K562 (cell line): ENCODE data around the gene NR4A2. TPM values are rescaled to one million over a fixed set of nuclear protein-coding genes. Genes with fewer than 3 reads are reported as not detected.

Experiments used
- FIP1L1 ChIP-seq: fragments of 200-400 bp; formaldehyde crosslinking; IDR thresholded peaks from 2 replicates; pipeline ENCODE4 v1.6.1; 2018; ENCODE audit warnings: mild to moderate bottlenecking, low read depth, low read length; ENCODE audit not compliant: poor library complexity, severe bottlenecking
- KLF1 ChIP-seq: fragments of 450-650 bp; IDR thresholded peaks from 2 replicates; pipeline ENCODE4 v1.6.1; 2016; ENCODE audit warnings: missing genetic modification characterization, missing compliant biosample characterization
- MTA3 ChIP-seq: fragments of 450-650 bp; formaldehyde crosslinking; IDR thresholded peaks from 2 replicates; pipeline ENCODE4 v1.6.1; 2017; ENCODE audit warnings: mild to moderate bottlenecking, borderline replicate concordance
- MYNN ChIP-seq, 2 experiments: sonication (generic); formaldehyde crosslinking in 1 of 2; IDR thresholded peaks; 2 replicates each; pipeline versions ENCODE4 v1.5.0 to v1.6.1; 2016 to 2020; ENCODE audit warnings: antibody characterized with exemption in 1 of 2, missing genetic modification reagents in 1 of 2
- RFX7 ChIP-seq: fragments of 250-450 bp; sonication (Bioruptor Pico); IDR thresholded peaks from 2 replicates; pipeline ENCODE4 v1.5.1; 2021; ENCODE audit warnings: mild to moderate bottlenecking
- ZC3H4 ChIP-seq: sonication (generic); formaldehyde crosslinking; IDR thresholded peaks from 2 replicates; pipeline ENCODE4 v1.9.0; 2021; ENCODE audit warnings: missing genetic modification reagents, borderline replicate concordance
- polyA plus RNA-seq, 8 experiments: library from polyadenylated mRNA; depleted of rRNA in 4 of 8; stranded (reverse) in 5 of 8; unstranded in 3 of 8; fragments of >200 nt; fragmentation: Nextera tagmentation in 2 of 8; fragmentation: Illumina TruSeq in 1 of 8; extraction: Ambion mirVana in 2 of 8; extraction: Trizol in 1 of 8; gene quantifications; 2 replicates each; pipeline versions ENCODE4 v1.2.1 to v1.2.3, GENCODE V29; 2011 to 2014; ENCODE audit warnings: inconsistent platforms in 1 of 8, missing spikeins in 1 of 8
- total RNA-seq, 7 experiments: library from RNA; depleted of rRNA in 6 of 7; stranded (reverse); fragments of >200 nt in 6 of 7; fragmentation: Illumina TruSeq in 2 of 7; extraction: Trizol in 2 of 7; gene quantifications; 2 replicates each; pipeline versions ENCODE4 v1.2.1 to v1.2.3, GENCODE V29; 2011 to 2021; ENCODE audit warnings: low replicate concordance in 1 of 7
- TF ChIP-seq, protein P1 (sequence below): fragments of 450-650 bp; formaldehyde crosslinking; conservative IDR thresholded peaks from 2 replicates; pipeline ENCODE4 v1.4.0; 2022; ENCODE audit warnings: mild to moderate bottlenecking, missing genetic modification characterization
- TF ChIP-seq, protein P2 (sequence below): sonication (generic); IDR thresholded peaks from 2 replicates; pipeline ENCODE4 v1.6.1; 2016
- TF ChIP-seq, protein P3 (sequence below): fragments of 250-450 bp; sonication (Bioruptor Pico); IDR thresholded peaks from 2 replicates; pipeline ENCODE4 v1.4.0; 2020; ENCODE audit warnings: mild to moderate bottlenecking
- TF ChIP-seq, protein P4 (sequence below), 2 experiments: fragments of 200-800 bp in 1 of 2; sonication (Bioruptor generic) in 1 of 2; sonication (generic) in 1 of 2; formaldehyde crosslinking in 1 of 2; IDR thresholded peaks in 1 of 2; conservative IDR thresholded peaks in 1 of 2; 2 replicates each; pipeline versions ENCODE4 v1.5.0 to v1.6.1; 2016 to 2020; ENCODE audit warnings: missing compliant biosample characterization in 1 of 2, missing genetic modification characterization in 1 of 2, missing genetic modification reagents in 1 of 2

Gene NR4A2
- total and polyA plus RNA-seq, 9 of the 15 experiments (the other 6 are each of a cell fraction or from before 2014, with no cell fraction given), result 0.94 to 5.1 (median 1.3) TPM

DNA sequence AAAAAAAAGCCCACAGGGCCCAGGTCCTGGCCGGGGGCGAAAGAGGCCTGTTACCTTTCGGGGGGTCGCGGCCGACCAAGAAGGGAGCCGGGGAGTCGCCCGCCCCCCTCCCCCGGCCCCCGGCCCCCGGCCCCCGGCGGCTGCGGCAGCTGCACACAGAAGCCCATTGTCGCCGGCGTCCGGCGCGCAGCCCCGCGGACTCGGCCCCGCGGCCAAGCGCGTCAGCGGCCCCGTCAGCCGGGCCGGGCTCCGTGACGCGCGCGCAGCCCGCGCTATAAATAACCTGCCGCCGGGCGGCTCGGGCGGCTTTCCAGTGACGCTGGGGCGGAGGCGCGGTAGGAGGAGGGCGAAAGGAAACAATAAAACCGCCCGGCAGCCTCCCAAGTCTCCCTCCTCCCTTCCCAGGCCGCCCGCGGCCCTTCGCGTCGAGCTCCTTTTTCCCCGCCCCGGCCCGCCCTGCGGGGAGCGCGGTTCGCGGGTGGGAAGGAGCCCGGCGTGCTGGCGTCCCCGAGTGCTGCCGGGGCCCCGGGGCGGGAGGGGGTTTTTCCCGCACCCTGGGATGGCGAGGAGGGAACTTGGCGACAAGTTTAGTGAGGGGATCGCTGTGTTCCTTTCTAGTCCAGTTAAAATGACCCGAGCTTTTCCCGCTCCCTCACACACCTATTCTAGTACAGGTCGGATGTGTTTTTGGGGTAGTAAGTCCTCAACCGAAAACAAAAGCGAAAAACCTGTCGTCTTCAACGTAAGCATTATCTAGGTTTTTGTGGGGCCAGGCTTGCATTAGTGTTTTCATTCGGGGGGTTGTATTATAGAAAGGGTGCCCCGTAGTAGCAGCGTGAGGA lies 10.0 kb upstream of the NR4A2 start (continued):
- TF ChIP-seq, protein P1, sequence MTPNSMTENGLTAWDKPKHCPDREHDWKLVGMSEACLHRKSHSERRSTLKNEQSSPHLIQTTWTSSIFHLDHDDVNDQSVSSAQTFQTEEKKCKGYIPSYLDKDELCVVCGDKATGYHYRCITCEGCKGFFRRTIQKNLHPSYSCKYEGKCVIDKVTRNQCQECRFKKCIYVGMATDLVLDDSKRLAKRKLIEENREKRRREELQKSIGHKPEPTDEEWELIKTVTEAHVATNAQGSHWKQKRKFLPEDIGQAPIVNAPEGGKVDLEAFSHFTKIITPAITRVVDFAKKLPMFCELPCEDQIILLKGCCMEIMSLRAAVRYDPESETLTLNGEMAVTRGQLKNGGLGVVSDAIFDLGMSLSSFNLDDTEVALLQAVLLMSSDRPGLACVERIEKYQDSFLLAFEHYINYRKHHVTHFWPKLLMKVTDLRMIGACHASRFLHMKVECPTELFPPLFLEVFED (CRISPR knock-in tag), result 0 out of 2 replicates have a peak, but pooled peaks have one; percentile 39
- TF ChIP-seq ZC3H4 (CRISPR knock-in tag), result peak; percentile 82; the same call in 1 of the 2 replicates
- no peak for TF ChIP-seq RFX7 (CRISPR knock-in tag)
- peak; percentile 82; the same call in 1 of the 2 replicates for TF ChIP-seq MTA3
- peak; percentile 19 for TF ChIP-seq FIP1L1
- TF ChIP-seq, protein P2, sequence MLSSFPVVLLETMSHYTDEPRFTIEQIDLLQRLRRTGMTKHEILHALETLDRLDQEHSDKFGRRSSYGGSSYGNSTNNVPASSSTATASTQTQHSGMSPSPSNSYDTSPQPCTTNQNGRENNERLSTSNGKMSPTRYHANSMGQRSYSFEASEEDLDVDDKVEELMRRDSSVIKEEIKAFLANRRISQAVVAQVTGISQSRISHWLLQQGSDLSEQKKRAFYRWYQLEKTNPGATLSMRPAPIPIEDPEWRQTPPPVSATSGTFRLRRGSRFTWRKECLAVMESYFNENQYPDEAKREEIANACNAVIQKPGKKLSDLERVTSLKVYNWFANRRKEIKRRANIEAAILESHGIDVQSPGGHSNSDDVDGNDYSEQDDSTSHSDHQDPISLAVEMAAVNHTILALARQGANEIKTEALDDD, result no peak
- TF ChIP-seq, protein P3, sequence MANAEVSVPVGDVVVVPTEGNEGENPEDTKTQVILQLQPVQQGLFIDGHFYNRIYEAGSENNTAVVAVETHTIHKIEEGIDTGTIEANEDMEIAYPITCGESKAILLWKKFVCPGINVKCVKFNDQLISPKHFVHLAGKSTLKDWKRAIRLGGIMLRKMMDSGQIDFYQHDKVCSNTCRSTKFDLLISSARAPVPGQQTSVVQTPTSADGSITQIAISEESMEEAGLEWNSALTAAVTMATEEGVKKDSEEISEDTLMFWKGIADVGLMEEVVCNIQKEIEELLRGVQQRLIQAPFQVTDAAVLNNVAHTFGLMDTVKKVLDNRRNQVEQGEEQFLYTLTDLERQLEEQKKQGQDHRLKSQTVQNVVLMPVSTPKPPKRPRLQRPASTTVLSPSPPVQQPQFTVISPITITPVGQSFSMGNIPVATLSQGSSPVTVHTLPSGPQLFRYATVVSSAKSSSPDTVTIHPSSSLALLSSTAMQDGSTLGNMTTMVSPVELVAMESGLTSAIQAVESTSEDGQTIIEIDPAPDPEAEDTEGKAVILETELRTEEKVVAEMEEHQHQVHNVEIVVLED, result peak; percentile 72
- TF ChIP-seq, protein P4, sequence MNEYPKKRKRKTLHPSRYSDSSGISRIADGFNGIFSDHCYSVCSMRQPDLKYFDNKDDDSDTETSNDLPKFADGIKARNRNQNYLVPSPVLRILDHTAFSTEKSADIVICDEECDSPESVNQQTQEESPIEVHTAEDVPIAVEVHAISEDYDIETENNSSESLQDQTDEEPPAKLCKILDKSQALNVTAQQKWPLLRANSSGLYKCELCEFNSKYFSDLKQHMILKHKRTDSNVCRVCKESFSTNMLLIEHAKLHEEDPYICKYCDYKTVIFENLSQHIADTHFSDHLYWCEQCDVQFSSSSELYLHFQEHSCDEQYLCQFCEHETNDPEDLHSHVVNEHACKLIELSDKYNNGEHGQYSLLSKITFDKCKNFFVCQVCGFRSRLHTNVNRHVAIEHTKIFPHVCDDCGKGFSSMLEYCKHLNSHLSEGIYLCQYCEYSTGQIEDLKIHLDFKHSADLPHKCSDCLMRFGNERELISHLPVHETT (CRISPR knock-in tag; conservative IDR thresholded peaks at IDR 0.05 in 1 of 2, IDR thresholded peaks at IDR 0.05 in 1 of 2), result peak in 1 of 2 experiments; percentile 89; a peak in 2 of 4 replicates
- 0 out of 2 replicates have a peak, but pooled peaks have one; percentile 17 for TF ChIP-seq MYNN (IDR thresholded peaks at IDR 0.05)
- TF ChIP-seq MYNN (CRISPR knock-in tag; IDR thresholded peaks at IDR 0.05), result no peak
- TF ChIP-seq KLF1 (tag), result peak; percentile 51; the same call in 1 of the 2 replicates
